ENCODE data around the gene CTTN. TPM values are rescaled to one million over a fixed set of nuclear protein-coding genes. Genes with fewer than 3 reads are reported as not detected.

The CTTN gene
- total and polyA plus RNA-seq, 2 of the 8 experiments (the other 6 are each of a cell fraction or from before 2014, with no cell fraction given): 84.6 to 216 TPM

DNA sequence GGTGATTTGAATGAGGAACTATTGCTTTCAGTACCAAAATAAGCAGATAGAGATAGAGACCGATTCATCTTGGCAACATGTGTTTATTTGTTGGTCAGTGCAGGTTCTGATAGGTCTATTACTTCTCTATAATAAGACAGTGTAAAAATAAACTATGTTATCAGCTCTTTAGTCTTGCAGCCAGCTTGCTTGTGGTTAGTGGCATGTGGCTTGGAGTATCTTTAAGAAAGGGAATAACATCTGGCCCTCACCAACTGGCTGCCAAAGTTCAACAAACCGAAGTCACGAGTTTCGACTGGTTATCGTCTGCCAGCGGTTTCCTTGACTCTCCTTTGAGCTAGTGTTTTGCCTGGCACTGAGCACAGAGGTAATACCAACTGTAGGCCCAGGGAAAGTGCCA is 71.8 kb downstream of the CTTN start:
- ChIA-PET CTCF (ENCODE audit: partially characterized antibody) (interaction anchor here (0.6 to 8.2 kb wide), 15 partner anchors 10 to 286 kb away, joined by 3 to 90 read pairs (median 4); no protein-coding TSS in a partner anchor), POLR2A (ENCODE audit: partially characterized antibody) (no interaction called here)
- no peak overlapping the region for H3K9ac ChIP-seq (replicated peaks in 1 of 4; ENCODE audit: extremely low read depth in 1 of 4, low read depth in 3 of 4, low read length in 3 of 4)
- no peak overlapping the region for H3K4me3 ChIP-seq (ENCODE audit: extremely low read depth in 1 of 4, insufficient read depth in 2 of 4, low read depth in 3 of 4, low read length in 4 of 4)
- no peak overlapping the region for H3K14ac ChIP-seq (ENCODE audit: insufficient read length)
- H3K4me1 ChIP-seq (replicated peaks in 1 of 4; ENCODE audit: control insufficient read depth in 3 of 4, insufficient read depth in 4 of 4, low read length in 3 of 4): no peaks in the 10 kb centered on the region; a peak in 2 of 7 replicates
- no peaks in the 10 kb centered on the region for H3K79me2 ChIP-seq (ENCODE audit: control insufficient read depth in 1 of 2, insufficient read depth in 2 of 2, low read length in 2 of 2)
- FAIRE-seq (no peak), DNase-seq (ENCODE audit: low read depth in 1 of 2, low spot score in 2 of 2) (no peak)
- H4K5ac ChIP-seq (ENCODE audit: insufficient read length, low read depth, low read length): no peak overlapping the region
- H2BK5ac ChIP-seq (ENCODE audit: low read depth, low read length): no peak overlapping the region
- no peak overlapping the region for H3K18ac ChIP-seq (ENCODE audit: extremely low read depth, low read length)
- H3K27ac ChIP-seq (ENCODE audit: low read depth, low read length): no peak overlapping the region
- no peaks in the 10 kb centered on the region for H3K23me2 ChIP-seq (ENCODE audit: low read depth, low read length)
- H3K36me3 ChIP-seq (ENCODE audit: control insufficient read depth in 2 of 4, insufficient read depth in 4 of 4, low read length in 3 of 4): no peaks in the 10 kb centered on the region; a peak in 1 of 8 replicates
- H2BK120ac ChIP-seq (replicated peaks; ENCODE audit: low read depth, low read length): no peak overlapping the region
- H4K8ac ChIP-seq (ENCODE audit: extremely low read depth, insufficient read depth, low read length): no peak overlapping the region
- 98% methylated on average over 6 of the region's 6 CpGs; no CpG with 5 or more reads in 1 of the 2 experiments for WGBS, 2 experiments (ENCODE audit: extremely low coverage in 1 of 2, insufficient coverage in 1 of 2, insufficient read length in 1 of 2, insufficient replicate concordance in 2 of 2, low coverage in 1 of 2, low lambda C conversion rate in 2 of 2, missing lambda C conversion rate in 1 of 2)
- no peak overlapping the region for H3K56ac ChIP-seq (replicated peaks; ENCODE audit: insufficient read length, low read depth, low read length)
- no peak overlapping the region for H4K91ac ChIP-seq (replicated peaks; ENCODE audit: insufficient read length, low read length)
- H2AK5ac ChIP-seq (ENCODE audit: low read depth, low read length): no peak overlapping the region
- no peak overlapping the region for H2BK20ac ChIP-seq (ENCODE audit: low read length)
- no peak overlapping the region for H2BK15ac ChIP-seq (ENCODE audit: low read length)
- H3K27me3 ChIP-seq (replicated peaks in 1 of 4; ENCODE audit: control insufficient read depth in 3 of 4, extremely low read depth in 1 of 4, insufficient read depth in 3 of 4, low read length in 3 of 4): no peaks in the 10 kb centered on the region
- TF ChIP-seq MAFK (IDR thresholded peaks at IDR 0.05; ENCODE audit: low read depth, low read length) (no peak), SIRT6 (IDR thresholded peaks at IDR 0.05; ENCODE audit: low read length) (no peak), CHD1 (IDR thresholded peaks at IDR 0.05; ENCODE audit: low read depth, low read length) (no peak), CHD2 (IDR thresholded peaks at IDR 0.05; ENCODE audit: low read length) (no peak), ASH2L (IDR thresholded peaks at IDR 0.05; ENCODE audit: low read length) (no peak), CBX8 (IDR thresholded peaks at IDR 0.05; ENCODE audit: borderline replicate concordance, low read depth, low read length) (no peak)
- no peak overlapping the region for H3K4ac ChIP-seq (replicated peaks; ENCODE audit: insufficient read length, low read depth, low read length)
- H3K4me2 ChIP-seq (ENCODE audit: insufficient read depth in 1 of 2, low read depth in 2 of 2, low read length in 2 of 2): no peak overlapping the region
- H3K79me1 ChIP-seq (ENCODE audit: low read depth, low read length): no peaks in the 10 kb centered on the region
- H2AFZ ChIP-seq (ENCODE audit: low read length): no peak overlapping the region
- H4K20me1 ChIP-seq (replicated peaks in 1 of 2; ENCODE audit: control insufficient read depth in 1 of 2, insufficient read depth in 2 of 2, low read length in 2 of 2): peaks cover 0 to 2% of the 10 kb centered on the region in 2 experiments
- H3K9me3 ChIP-seq (ENCODE audit: insufficient read depth in 2 of 2, low read depth in 1 of 2, low read length in 1 of 2): no peaks in the 10 kb centered on the region
- no peak overlapping the region for H2BK12ac ChIP-seq (ENCODE audit: low read depth, low read length)
- H3K23ac ChIP-seq (ENCODE audit: insufficient read length): no peak overlapping the region

Measured in H1 (cell line).